Neural progenitor cell (in vitro differentiated cells): ENCODE data around the gene KCNMB2. TPM values are rescaled to one million over a fixed set of nuclear protein-coding genes. Genes with fewer than 3 reads are reported as not detected.

ENCODE experiments used
- DNase-seq: peaks from one replicate; pipeline ENCODE4 v3.0.0-alpha.2; 2016; ENCODE audit warnings: low spot score
- H2AFZ ChIP-seq: fragments of 200-600 bp; sonication (generic); replicated peaks from 2 replicates; pipeline ENCODE4 v1.6.1; 2016; ENCODE audit warnings: antibody characterized with exemption
- H3F3A ChIP-seq: fragments of 200-600 bp; sonication (generic); 2 replicates; pipeline ENCODE4 v1.6.1; 2016; ENCODE audit warnings: antibody characterized with exemption, low read depth
- H3K27ac ChIP-seq: fragments of 200-600 bp; sonication (generic); 2 replicates; pipeline ENCODE4 v1.5.1; 2016; ENCODE audit warnings: mild to moderate bottlenecking
- H3K27me3 ChIP-seq: fragments of 200-600 bp; sonication (generic); 2 replicates; pipeline ENCODE4 v1.6.1; 2016; ENCODE audit warnings: mild to moderate bottlenecking, moderate library complexity
- H3K36me3 ChIP-seq: fragments of 200-600 bp; sonication (generic); 2 replicates; pipeline ENCODE4 v1.5.1; 2016
- H3K4me1 ChIP-seq: fragments of 200-600 bp; sonication (generic); 2 replicates; pipeline ENCODE4 v1.6.1; 2016; ENCODE audit warnings: mixed run types
- H3K4me2 ChIP-seq: fragments of 200-600 bp; sonication (generic); 2 replicates; pipeline ENCODE4 v1.6.1; 2016
- H3K4me3 ChIP-seq: fragments of 200-600 bp; sonication (generic); 2 replicates; pipeline ENCODE4 v1.5.1; 2016
- H3K79me2 ChIP-seq: fragments of 200-600 bp; sonication (generic); 2 replicates; pipeline ENCODE4 v1.6.1; 2016; ENCODE audit warnings: low read depth
- H3K9ac ChIP-seq: fragments of 200-600 bp; sonication (generic); 2 replicates; pipeline ENCODE4 v1.6.1; 2016
- H3K9me3 ChIP-seq: fragments of 200-600 bp; sonication (generic); 2 replicates; pipeline ENCODE4 v1.5.1; 2016; ENCODE audit warnings: low read depth
- H4K20me1 ChIP-seq: fragments of 200-600 bp; sonication (generic); 2 replicates; pipeline ENCODE4 v1.6.1; 2016; ENCODE audit warnings: low read depth
- H3K27ac Mint-ChIP-seq: 3 replicates; pipeline ENCODE4 v1.8.0; 2021; ENCODE audit warnings: mixed read lengths
- H3K27me3 Mint-ChIP-seq: 2 replicates; pipeline ENCODE4 v1.8.0; 2022; ENCODE audit warnings: low read depth, mild to moderate bottlenecking, inconsistent platforms, moderate library complexity, mixed read lengths; ENCODE audit not compliant: insufficient read depth
- H3K36me3 Mint-ChIP-seq: 3 replicates; pipeline ENCODE4 v1.8.0; 2021; ENCODE audit warnings: mixed read lengths
- H3K4me1 Mint-ChIP-seq: 3 replicates; pipeline ENCODE4 v1.8.0; 2021; ENCODE audit warnings: mixed read lengths
- H3K4me3 Mint-ChIP-seq: 3 replicates; pipeline ENCODE4 v1.8.0; 2021; ENCODE audit warnings: mild to moderate bottlenecking, moderate library complexity, mixed read lengths
- H3K9me3 Mint-ChIP-seq: 3 replicates; pipeline ENCODE4 v1.8.0; 2020; ENCODE audit warnings: mixed read lengths
- CTCF ChIP-seq: fragments of 200-600 bp; sonication (generic); IDR thresholded peaks from 2 replicates; pipeline ENCODE4 v1.5.1; 2017; ENCODE audit warnings: antibody characterized with exemption, mild to moderate bottlenecking
- EZH2 ChIP-seq: fragments of 200-600 bp; sonication (generic); IDR thresholded peaks from 2 replicates; pipeline ENCODE4 v1.6.1; 2017; ENCODE audit warnings: antibody characterized with exemption, mild to moderate bottlenecking, moderate library complexity
- EZH2phosphoT487 ChIP-seq: fragments of 200-600 bp; sonication (generic); IDR thresholded peaks from 2 replicates; pipeline ENCODE4 v1.6.1; 2017; ENCODE audit warnings: antibody characterized with exemption
- total RNA-seq: library from RNA; depleted of rRNA; stranded (reverse); fragments of >200 nt; gene quantifications from 2 replicates; pipeline ENCODE4 v1.2.3, GENCODE V29; 2015; ENCODE audit warnings: low replicate concordance

KCNMB2 gene
- total RNA-seq, 1 donor from 2014 or later, result not detected

DNA sequence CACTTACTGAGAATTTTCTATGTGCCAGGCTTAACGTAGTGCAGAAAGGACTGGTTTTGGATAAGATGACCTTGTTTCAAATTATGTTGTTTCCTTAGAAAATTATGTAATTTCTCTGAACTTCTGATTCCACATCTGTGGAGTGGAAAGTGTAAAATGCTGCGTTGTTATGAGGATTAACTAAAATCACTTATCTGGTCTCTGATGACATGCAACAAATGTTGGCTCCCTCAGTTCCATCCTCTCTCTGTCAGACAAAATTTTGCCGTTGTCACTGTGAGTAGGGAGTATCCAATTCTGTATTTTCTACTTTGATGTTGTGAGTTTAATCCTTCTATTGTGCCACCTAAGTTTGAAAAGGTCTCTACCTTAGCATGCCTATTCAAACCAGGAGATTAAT, 175.5 kb downstream of the KCNMB2 start:
- Mint-ChIP-seq H3K36me3 (no peaks in the 10 kb centered on the region), H3K4me3 (no peak overlapping the region), H3K27me3 (no peaks in the 10 kb centered on the region), H3K4me1 (peaks cover 8% of the 10 kb centered on the region), H3K9me3 (no peaks in the 10 kb centered on the region), H3K27ac (no peak overlapping the region)
- H3K9me3 ChIP-seq, result no peaks in the 10 kb centered on the region
- no peaks in the 10 kb centered on the region for H4K20me1 ChIP-seq
- no peak overlapping the region for H3K4me3 ChIP-seq
- no peaks in the 10 kb centered on the region for H3K36me3 ChIP-seq
- no peaks in the 10 kb centered on the region for H3F3A ChIP-seq
- H3K9ac ChIP-seq, result no peak overlapping the region
- H3K79me2 ChIP-seq, result no peaks in the 10 kb centered on the region
- no peak overlapping the region for H2AFZ ChIP-seq
- H3K4me2 ChIP-seq, result no peak overlapping the region
- H3K4me1 ChIP-seq, result no peaks in the 10 kb centered on the region
- TF ChIP-seq CTCF (no peak), EZH2 (no peak)
- H3K27me3 ChIP-seq, result no peaks in the 10 kb centered on the region
- no peak for DNase-seq
- H3K27ac ChIP-seq, result no peak overlapping the region

GRCh38 chr3:178712247-178712646, 176.0 kb downstream of the KCNMB2 start:
- Histone ChIP-seq H3K36me3 (no peaks in the 10 kb centered on the region), H3K9me3 (no peaks in the 10 kb centered on the region), H3K79me2 (no peaks in the 10 kb centered on the region), H3K27ac (no peak overlapping the region), H3K4me1 (no peaks in the 10 kb centered on the region), H4K20me1 (no peaks in the 10 kb centered on the region), H3F3A (no peaks in the 10 kb centered on the region), H2AFZ (no peak overlapping the region), H3K27me3 (no peaks in the 10 kb centered on the region), H3K4me2 (no peak overlapping the region), H3K4me3 (no peak overlapping the region), H3K9ac (no peak overlapping the region)
- peaks cover 8% of the 10 kb centered on the region for H3K4me1 Mint-ChIP-seq
- TF ChIP-seq EZH2phosphoT487 (no peak), EZH2 (no peak), CTCF (no peak)
- no peaks in the 10 kb centered on the region for H3K36me3 Mint-ChIP-seq
- DNase-seq, result no peak
- no peak overlapping the region for H3K27ac Mint-ChIP-seq
- H3K9me3 Mint-ChIP-seq, result no peaks in the 10 kb centered on the region
- no peaks in the 10 kb centered on the region for H3K27me3 Mint-ChIP-seq
- H3K4me3 Mint-ChIP-seq, result no peak overlapping the region

DNA sequence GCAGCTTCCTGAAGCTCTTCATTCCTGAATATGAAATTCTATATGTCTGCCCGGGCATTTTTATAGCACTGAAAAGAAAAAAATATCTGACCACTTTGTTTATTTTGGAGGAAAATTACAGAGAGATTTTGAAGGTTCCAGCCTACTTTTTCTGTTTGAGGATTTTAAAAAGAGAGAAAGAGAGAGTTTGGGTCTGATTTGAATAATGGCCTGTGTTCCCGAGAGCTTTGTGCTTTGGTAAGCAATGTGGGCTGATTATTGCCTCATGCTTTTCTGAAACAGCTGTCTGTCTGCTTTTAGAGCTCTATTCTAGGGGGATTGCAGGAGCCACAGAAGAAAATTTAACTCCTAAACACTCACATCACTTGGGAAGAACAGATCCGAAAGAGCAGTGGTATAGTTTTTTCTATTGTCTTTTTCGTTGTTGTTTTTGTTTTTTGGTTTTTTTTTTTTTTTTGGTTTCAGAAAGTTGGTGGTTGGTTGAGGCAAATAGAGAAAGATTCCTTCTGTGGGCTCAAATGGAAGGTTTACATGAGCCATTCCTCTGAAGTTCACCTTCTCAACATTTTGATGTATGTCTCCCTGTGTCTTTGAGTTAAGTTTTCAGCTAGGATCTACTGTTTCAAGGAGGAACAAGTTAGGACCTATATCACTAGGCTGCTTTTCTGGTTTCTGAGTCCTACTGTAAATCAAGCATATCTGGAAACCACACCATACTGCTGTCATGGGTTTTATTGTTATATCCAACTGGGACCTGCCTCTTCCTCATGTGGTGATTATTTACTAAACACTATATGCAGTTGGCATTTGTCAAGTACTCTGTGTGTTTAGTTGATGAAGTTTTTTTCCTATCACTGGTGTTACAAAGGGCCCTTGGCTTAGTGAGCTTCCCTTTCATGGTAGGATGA, 178.9 kb downstream of the KCNMB2 start:
- Histone ChIP-seq H3K9me3 (no peaks in the 10 kb centered on the region), H3K9ac (no peak overlapping the region), H3K27me3 (no peaks in the 10 kb centered on the region), H2AFZ (no peak overlapping the region), H4K20me1 (no peaks in the 10 kb centered on the region), H3K27ac (no peak overlapping the region), H3K79me2 (no peaks in the 10 kb centered on the region), H3K36me3 (no peaks in the 10 kb centered on the region), H3K4me3 (no peak overlapping the region), H3K4me2 (no peak overlapping the region), H3F3A (no peaks in the 10 kb centered on the region), H3K4me1 (no peaks in the 10 kb centered on the region)
- no peak for DNase-seq
- H3K4me3 Mint-ChIP-seq, result no peak overlapping the region
- H3K9me3 Mint-ChIP-seq, result no peaks in the 10 kb centered on the region
- H3K36me3 Mint-ChIP-seq, result no peaks in the 10 kb centered on the region
- H3K27ac Mint-ChIP-seq, result no peak overlapping the region
- TF ChIP-seq CTCF (no peak), EZH2 (no peak), EZH2phosphoT487 (no peak)
- H3K4me1 Mint-ChIP-seq, result no peaks in the 10 kb centered on the region
- H3K27me3 Mint-ChIP-seq, result no peaks in the 10 kb centered on the region
